NCI-H2107 treated with DMSO at 0.1 percent for 48 hours (cell line): Measurements from ENCODE around the gene ASCL5.
"Not testable (repeated sequence)": the region's sequence is repeated elsewhere in the genome, so short reads cannot be mapped to it uniquely, and the experiment has no call there.

Experiments used
- DNase-seq: peaks from one replicate; lab custom pipeline; 2025; ENCODE audit not compliant: unreplicated experiment; lab: John Stamatoyannopoulos, UW

The ASCL5 gene

GRCh38 chr1:201126832-201127754 is at the start of gene ASCL5:
TSS of gene ASCL5 (minus strand) at chr1:201127184. CDS start at chr1:201115372, 11,812 bp downstream.
- DNase-seq, result no peak

GRCh38 chr1:201175820-201176500 is 49.0 kb upstream of the ASCL5 start:
- no peak for DNase-seq

- no peak for DNase-seq
Observed at GRCh38 chr1:201173736-201174135, 46.8 kb upstream of the ASCL5 start.

GRCh38 chr1:201172999-201173610 is 46.1 kb upstream of the ASCL5 start:
- no peak for DNase-seq

GRCh38 chr1:201172326-201172725 is 45.3 kb upstream of the ASCL5 start:
- no peak for DNase-seq

GRCh38 chr1:201171063-201172036 is 44.4 kb upstream of the ASCL5 start:
- peak; percentile 88 for DNase-seq

- peak; percentile 96 for DNase-seq
Observed at GRCh38 chr1:201170533-201171062, 43.6 kb upstream of the ASCL5 start.

- DNase-seq, result no peak
Observed at GRCh38 chr1:201169971-201170532, 43.1 kb upstream of the ASCL5 start.

GRCh38 chr1:201169203-201169602 is 42.2 kb upstream of the ASCL5 start:
- no peak for DNase-seq

GRCh38 chr1:201167041-201167991 is 40.3 kb upstream of the ASCL5 start:
- DNase-seq, result peak; percentile 87

- DNase-seq, result no peak
Observed at GRCh38 chr1:201164645-201165044, 37.7 kb upstream of the ASCL5 start.

- DNase-seq, result no peak
Observed at GRCh38 chr1:201163707-201164106, 36.7 kb upstream of the ASCL5 start.

- DNase-seq, result not testable (repeated sequence)
Observed at GRCh38 chr1:201163036-201163435, 36.1 kb upstream of the ASCL5 start.

- no peak for DNase-seq
Observed at GRCh38 chr1:201157949-201158348, 31.0 kb upstream of the ASCL5 start.

- DNase-seq, result no peak
Observed at GRCh38 chr1:201156819-201157218, 29.8 kb upstream of the ASCL5 start.

GRCh38 chr1:201156346-201156745 is 29.4 kb upstream of the ASCL5 start:
- no peak for DNase-seq

- no peak for DNase-seq
Observed at GRCh38 chr1:201155354-201155753, 28.4 kb upstream of the ASCL5 start.

- peak; percentile 93 for DNase-seq
Observed at GRCh38 chr1:201154389-201155165, 27.6 kb upstream of the ASCL5 start, which contains the start of gene TMEM9. TSS of gene TMEM9 (minus strand) at chr1:201154474. CDS start at chr1:201153923, 551 bp downstream.
